Activated naive CD4-positive, alpha-beta T cell treated with anti-CD3 and anti-CD28 coated beads, Interleukin-2, amount 50 U/mL, for 24 hours (primary cell): ENCODE results near the gene LPCAT2.

Experiments
- H3K27ac Mint-ChIP-seq: one replicate; pipeline ENCODE4 v1.8.0; 2021; ENCODE audit warnings: mild to moderate bottlenecking, mixed read lengths
- H3K27me3 Mint-ChIP-seq: one replicate; pipeline ENCODE4 v1.8.0; 2021; ENCODE audit warnings: mixed read lengths
- H3K36me3 Mint-ChIP-seq: one replicate; pipeline ENCODE4 v1.8.0; 2021; ENCODE audit warnings: mixed read lengths
- H3K4me1 Mint-ChIP-seq: one replicate; pipeline ENCODE4 v1.8.0; 2021; ENCODE audit warnings: mixed read lengths
- H3K4me3 Mint-ChIP-seq: one replicate; pipeline ENCODE4 v1.8.0; 2021; ENCODE audit warnings: mild to moderate bottlenecking, mixed read lengths
- H3K9me3 Mint-ChIP-seq: one replicate; pipeline ENCODE4 v1.8.0; 2021; ENCODE audit warnings: mixed read lengths

Gene LPCAT2

DNA sequence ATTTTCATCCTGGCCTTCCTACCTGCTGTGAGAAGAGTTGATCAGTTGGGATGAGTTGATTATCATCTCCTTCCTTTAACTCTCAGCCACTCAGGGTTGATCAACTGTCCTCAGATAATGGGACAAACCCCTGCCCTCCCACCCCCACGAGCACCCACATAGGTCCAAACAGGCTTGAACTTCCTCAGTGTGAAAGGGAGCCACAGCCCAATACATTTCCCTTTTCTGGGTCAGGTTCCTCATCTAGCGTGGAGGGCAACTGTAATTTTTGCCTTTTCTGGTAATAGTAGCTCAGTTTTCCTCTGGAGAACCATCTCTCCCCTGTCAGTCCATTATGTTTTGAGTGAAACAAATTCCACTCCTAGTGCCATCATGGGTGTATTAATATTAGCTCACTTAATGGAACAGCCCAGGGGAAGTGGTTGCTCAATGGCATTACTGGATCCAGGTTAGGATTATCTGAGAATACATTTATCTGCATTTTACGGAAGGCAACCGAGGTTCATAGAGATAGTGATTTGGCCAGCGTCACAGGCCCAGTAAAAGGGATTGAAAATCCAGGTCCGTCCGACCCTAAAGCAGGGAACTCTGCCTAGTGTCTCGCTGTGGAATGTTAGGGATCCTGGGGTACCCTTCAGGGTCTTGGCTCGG lies 476 bp upstream of the LPCAT2 start:
- peaks cover 11% of the 10 kb centered on the region for H3K9me3 Mint-ChIP-seq
- H3K27me3 Mint-ChIP-seq: peaks cover 31% of the 10 kb centered on the region
- H3K27ac Mint-ChIP-seq: no peak overlapping the region
- H3K4me3 Mint-ChIP-seq: peak overlapping the region; percentile 42
- peaks cover 2% of the 10 kb centered on the region for H3K36me3 Mint-ChIP-seq
- peaks cover 9% of the 10 kb centered on the region for H3K4me1 Mint-ChIP-seq

DNA sequence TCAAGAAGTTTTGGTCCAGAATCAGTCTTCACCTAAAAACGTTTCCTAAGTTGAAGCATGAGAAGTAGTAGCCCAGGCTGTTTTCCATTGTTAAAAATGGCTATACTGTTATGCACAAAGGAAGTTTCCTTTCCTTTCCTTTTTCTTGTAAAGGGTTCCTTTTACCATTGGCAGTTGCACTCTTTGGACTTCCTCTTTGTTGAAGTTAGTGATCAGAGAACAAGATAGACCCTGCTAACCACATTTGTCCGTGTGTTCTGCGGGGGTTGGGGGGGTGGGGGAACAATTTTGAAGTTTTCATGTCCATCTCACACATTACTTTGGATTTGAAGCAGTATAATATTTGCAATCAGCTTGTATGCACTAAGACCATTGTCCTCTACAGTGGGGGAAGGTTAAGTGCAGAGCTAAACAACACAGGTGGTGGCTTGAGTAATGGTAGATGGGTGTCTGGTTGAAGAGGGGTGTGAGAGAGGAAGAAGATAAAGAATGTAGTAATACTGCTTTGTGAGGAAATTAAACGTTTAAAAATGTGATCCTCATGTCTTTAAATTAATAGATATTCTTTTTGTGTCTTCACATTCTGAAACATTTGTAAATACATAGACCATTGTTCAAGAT lies 1.4 kb downstream of the LPCAT2 start:
- peaks cover 11% of the 10 kb centered on the region for H3K9me3 Mint-ChIP-seq
- H3K4me3 Mint-ChIP-seq: no peak overlapping the region
- H3K27ac Mint-ChIP-seq: no peak overlapping the region
- H3K36me3 Mint-ChIP-seq: peaks cover 2% of the 10 kb centered on the region
- H3K27me3 Mint-ChIP-seq: peaks cover 31% of the 10 kb centered on the region
- peaks cover 9% of the 10 kb centered on the region for H3K4me1 Mint-ChIP-seq

DNA sequence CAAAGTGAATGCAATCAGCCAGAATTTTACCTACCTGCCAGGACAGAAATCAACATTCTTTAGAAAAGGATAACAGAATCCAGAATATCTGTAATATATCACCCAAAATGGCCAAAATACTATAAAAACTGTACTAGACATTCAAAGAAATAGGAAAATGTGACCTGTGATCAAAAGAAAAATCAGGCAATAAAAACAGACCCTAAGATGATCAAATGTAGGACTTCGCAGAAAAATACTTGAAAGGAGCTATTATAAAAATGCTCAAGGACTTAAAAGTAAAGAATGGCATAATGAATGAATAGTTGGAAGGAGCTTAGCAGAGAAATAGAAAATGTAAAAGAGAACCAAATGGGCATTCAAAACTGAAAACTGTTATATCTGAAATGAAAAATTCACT lies 4.1 kb downstream of the LPCAT2 start:
- Mint-ChIP-seq H3K4me3 (no peak overlapping the region), H3K4me1 (peaks cover 9% of the 10 kb centered on the region), H3K27me3 (peaks cover 27% of the 10 kb centered on the region), H3K27ac (no peak overlapping the region), H3K36me3 (peaks cover 2% of the 10 kb centered on the region), H3K9me3 (peaks cover 11% of the 10 kb centered on the region)

DNA sequence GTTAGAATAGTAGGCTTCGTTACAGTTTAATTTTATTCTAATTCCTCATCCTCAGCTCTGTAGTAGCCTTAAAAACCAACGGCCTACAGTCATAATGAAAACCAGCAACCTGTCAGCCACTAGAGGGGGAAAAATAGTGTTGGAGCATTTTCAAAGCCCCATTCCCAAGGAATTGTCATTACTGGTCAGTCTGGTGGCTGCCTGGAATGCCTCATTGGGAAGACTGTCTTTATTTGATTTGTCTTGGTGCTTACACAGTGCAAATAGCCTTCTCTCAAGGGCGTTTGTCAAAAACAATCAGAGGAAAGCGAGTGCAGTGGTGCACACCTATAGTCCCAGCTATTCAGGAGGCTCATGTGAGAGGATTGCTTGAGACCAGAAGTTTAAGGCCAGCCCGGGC lies 4.7 kb downstream of the LPCAT2 start:
- H3K9me3 Mint-ChIP-seq: peaks cover 11% of the 10 kb centered on the region
- peaks cover 2% of the 10 kb centered on the region for H3K36me3 Mint-ChIP-seq
- H3K27me3 Mint-ChIP-seq: peaks cover 24% of the 10 kb centered on the region
- H3K4me3 Mint-ChIP-seq: no peak overlapping the region
- peaks cover 8% of the 10 kb centered on the region for H3K4me1 Mint-ChIP-seq
- H3K27ac Mint-ChIP-seq: no peak overlapping the region

DNA sequence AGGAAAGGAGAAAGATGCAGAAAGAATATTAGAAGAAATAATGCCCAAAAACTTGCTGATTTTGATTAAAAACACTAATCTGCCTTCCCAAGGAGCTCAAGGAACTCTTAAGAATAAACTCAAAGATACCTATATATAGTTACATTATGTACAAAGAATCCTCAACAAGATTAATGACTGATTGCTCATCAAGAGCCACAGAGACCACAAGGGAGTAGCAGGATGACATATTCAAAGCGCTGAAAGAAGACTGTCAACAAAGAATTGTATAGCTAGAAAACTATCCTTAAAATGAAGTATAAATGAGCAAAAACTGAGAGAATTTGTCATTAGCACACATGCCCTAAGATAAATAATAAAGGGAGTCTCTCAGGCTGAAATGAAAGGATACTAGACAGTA lies 6.2 kb downstream of the LPCAT2 start:
- peaks cover 11% of the 10 kb centered on the region for H3K9me3 Mint-ChIP-seq
- peaks cover 2% of the 10 kb centered on the region for H3K36me3 Mint-ChIP-seq

DNA sequence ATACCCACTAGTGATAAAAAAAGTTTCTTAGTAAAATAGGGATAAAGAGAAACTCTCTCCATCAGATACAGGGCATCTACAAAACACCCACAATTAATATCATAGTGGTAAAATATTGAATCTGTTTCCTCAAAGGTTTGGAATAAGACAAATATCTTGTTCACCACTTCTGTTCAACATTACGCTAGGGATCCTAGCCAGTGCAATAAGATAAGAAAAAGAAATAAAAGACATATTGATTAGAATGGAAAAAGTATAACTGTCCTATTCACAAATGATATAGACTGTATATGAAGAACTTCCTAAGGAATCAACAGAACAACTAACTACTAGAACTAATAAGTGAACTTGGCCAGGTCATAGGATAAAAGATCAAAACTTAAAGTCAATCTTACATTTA lies 12.9 kb downstream of the LPCAT2 start:
- Mint-ChIP-seq H3K27me3 (no peaks in the 10 kb centered on the region), H3K4me1 (no peaks in the 10 kb centered on the region), H3K27ac (no peak overlapping the region), H3K36me3 (no peaks in the 10 kb centered on the region), H3K9me3 (peaks cover 8% of the 10 kb centered on the region), H3K4me3 (no peak overlapping the region)

More for the DNA sequence above, 6.2 kb downstream of the LPCAT2 start:
- no peak overlapping the region for H3K4me3 Mint-ChIP-seq
- no peaks in the 10 kb centered on the region for H3K4me1 Mint-ChIP-seq
- H3K27me3 Mint-ChIP-seq: peaks cover 15% of the 10 kb centered on the region
- no peak overlapping the region for H3K27ac Mint-ChIP-seq

DNA sequence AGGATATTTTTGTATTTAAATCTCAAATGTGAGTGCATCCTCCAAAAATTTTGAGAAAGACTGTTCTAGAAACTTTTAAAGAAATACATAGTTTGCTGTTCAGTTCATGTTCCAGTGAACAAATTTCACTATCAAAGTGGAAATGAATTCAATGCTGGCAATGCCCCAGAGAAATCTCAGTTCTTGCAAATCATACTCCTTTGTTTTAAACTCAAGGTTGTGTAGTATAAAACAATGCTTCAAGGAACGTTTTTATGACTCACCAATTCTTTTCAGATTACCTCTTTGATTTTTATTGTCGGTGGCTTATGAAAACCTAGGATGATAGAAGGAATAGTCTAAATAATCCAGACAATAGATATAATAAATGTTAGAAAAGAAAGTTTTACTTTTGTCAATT lies 17.6 kb downstream of the LPCAT2 start:
- Mint-ChIP-seq H3K4me1 (no peaks in the 10 kb centered on the region), H3K36me3 (no peaks in the 10 kb centered on the region), H3K27me3 (peaks cover 2% of the 10 kb centered on the region), H3K27ac (no peak overlapping the region), H3K4me3 (no peak overlapping the region), H3K9me3 (peaks cover 8% of the 10 kb centered on the region)

DNA sequence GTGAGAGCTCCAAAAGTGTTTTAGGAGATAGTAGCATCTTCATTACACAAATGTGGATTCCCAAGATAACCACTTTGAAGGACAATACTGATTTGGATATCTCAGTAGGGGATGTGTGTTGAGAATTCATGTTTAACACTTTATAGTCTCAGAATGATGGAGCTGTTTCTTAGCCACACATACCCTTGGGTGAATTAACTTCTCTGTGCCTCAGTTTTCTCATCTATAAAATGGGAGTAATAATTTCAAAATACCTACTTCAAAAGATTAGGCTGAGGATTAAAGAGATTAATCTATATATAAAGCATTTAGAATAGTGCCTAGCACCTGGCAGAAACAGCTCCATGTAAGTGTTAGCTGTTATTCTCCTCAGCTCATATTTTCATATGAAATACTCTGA lies 19.0 kb downstream of the LPCAT2 start:
- no peaks in the 10 kb centered on the region for H3K9me3 Mint-ChIP-seq
- peaks cover 2% of the 10 kb centered on the region for H3K27me3 Mint-ChIP-seq
- no peak overlapping the region for H3K27ac Mint-ChIP-seq
- no peaks in the 10 kb centered on the region for H3K36me3 Mint-ChIP-seq
- no peak overlapping the region for H3K4me3 Mint-ChIP-seq
- no peaks in the 10 kb centered on the region for H3K4me1 Mint-ChIP-seq

DNA sequence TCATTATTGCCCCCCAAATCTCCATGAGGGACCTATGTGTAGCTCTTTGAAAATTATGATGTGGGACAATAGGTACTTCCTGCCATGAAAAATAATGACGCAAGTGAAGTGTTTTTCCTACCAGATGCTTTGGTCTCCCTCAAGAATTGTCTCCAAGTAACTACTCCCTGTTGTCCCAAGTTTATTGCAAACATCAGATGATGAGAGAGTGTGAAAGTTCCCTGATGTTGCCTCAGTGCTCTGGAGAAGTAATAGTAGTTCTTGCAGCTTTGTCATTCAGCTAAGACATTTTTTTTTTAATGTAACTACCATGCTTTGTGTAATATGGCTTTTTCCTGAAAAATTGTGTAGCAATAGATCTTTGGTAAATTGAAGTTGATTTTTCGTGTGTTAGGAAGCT lies 20.1 kb downstream of the LPCAT2 start:
- H3K9me3 Mint-ChIP-seq: no peaks in the 10 kb centered on the region
- H3K27me3 Mint-ChIP-seq: peaks cover 2% of the 10 kb centered on the region
- H3K36me3 Mint-ChIP-seq: no peaks in the 10 kb centered on the region
- no peak overlapping the region for H3K4me3 Mint-ChIP-seq
- H3K4me1 Mint-ChIP-seq: no peaks in the 10 kb centered on the region
- no peak overlapping the region for H3K27ac Mint-ChIP-seq

DNA sequence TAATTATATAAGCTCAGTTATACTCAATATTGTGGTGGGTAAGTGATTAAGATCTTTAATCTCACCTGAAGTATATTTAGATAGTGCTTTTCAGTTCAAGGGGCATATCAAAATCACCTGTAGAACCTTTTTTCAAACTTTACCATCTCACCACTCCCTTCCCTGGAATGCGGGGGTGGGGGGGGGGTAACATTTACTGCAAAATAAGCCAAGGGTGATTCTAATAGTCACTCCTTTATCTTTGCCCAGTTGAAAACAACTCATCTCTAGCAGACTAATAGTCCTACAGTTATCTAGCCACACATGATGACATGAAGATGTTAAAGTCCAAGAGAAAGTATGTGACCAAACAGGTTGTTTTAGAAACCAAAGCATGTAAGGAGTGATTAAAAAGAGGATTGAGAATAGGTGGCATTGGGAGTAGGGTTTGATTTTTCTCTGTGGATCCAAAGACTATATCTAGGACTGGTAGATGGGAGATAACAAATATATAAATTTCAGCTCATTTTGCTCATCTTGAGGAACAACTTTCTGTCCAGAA lies 21.5 kb downstream of the LPCAT2 start:
- Mint-ChIP-seq H3K4me1 (no peaks in the 10 kb centered on the region), H3K9me3 (no peaks in the 10 kb centered on the region), H3K27ac (no peak overlapping the region), H3K27me3 (peaks cover 2% of the 10 kb centered on the region), H3K4me3 (no peak overlapping the region), H3K36me3 (no peaks in the 10 kb centered on the region)

DNA sequence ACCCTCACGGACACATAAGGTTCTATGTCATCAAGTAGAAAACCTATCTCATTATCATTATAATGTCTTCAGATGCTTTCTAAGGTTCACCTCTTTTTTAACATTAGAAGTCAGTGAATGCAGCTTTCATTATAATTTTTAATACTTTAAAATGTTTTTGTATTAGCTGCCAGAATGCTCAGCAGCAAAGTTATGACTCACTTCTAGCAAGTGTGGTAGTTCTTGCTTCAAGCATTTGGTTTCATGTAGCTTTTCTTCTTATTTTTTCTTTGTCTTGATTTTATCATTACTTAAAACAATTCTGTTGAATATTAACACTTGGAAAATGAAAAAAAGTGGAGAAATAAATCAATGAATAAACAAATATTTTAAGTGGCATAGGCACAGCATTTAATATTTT lies 23.4 kb downstream of the LPCAT2 start:
- H3K9me3 Mint-ChIP-seq: no peaks in the 10 kb centered on the region
- no peak overlapping the region for H3K27ac Mint-ChIP-seq
- no peaks in the 10 kb centered on the region for H3K4me1 Mint-ChIP-seq
- no peak overlapping the region for H3K4me3 Mint-ChIP-seq
- no peaks in the 10 kb centered on the region for H3K36me3 Mint-ChIP-seq
- peaks cover 2% of the 10 kb centered on the region for H3K27me3 Mint-ChIP-seq

DNA sequence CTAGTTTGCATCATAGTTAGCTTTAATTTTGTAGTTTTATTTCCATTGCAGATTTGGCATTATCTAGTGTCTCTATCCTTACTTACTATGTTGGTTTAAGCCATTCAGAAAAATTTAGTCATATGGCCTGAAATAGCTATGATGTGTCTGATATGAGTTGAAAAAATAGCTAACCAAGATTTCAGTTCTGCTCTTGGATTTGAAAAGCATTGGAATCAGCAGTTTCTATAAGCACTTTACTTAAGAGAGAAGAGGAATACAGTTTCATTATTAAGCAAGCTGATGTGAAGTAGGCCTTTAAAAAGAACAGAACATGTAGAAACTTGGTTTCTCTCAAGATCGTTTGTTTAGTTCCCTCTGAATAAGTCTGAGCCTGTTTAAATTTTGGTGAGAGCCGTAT lies 25.9 kb downstream of the LPCAT2 start:
- Mint-ChIP-seq H3K27ac (no peak overlapping the region), H3K4me3 (no peak overlapping the region), H3K4me1 (no peaks in the 10 kb centered on the region), H3K9me3 (no peaks in the 10 kb centered on the region), H3K27me3 (peaks cover under 1% of the 10 kb centered on the region), H3K36me3 (no peaks in the 10 kb centered on the region)

DNA sequence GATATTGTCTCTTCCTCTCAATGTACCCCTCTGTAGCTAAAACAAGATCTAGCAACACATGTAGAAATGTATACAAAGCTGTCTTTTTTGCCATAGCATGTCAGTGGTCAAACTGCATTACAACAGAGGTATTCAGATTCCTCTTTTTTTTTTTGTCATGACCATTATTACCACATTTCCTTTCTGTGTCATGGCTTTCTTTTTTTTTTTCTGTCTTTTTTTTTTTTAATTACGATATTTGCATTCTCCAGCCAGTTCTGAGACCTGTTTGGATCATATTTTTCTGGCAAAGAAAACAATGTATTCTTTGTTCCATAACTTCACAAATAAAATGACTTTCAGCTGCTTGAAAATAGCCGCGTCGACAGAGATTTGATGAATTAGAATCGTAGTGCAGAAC lies 30.2 kb downstream of the LPCAT2 start:
- no peak overlapping the region for H3K4me3 Mint-ChIP-seq

DNA sequence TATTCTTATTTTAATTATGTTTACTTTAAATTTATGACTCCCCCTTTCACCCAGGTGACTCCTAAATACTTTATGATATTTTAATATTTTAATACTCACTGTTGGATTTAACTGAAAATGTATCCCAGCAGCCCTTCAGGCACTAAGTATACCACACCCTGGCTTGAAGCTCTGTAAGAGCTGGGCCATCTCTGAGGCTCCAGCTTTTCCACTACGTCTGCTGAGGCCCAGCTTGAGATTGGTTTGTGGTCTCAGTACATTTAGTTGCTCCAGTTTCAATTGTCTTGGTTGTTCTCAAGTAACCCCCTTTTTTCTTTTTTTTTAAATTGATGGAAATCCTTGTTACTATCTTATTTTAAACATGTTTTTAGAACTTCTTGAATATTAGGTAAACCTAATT lies 30.6 kb downstream of the LPCAT2 start:
- Mint-ChIP-seq H3K9me3 (no peaks in the 10 kb centered on the region), H3K4me1 (no peaks in the 10 kb centered on the region), H3K4me3 (no peak overlapping the region), H3K36me3 (no peaks in the 10 kb centered on the region), H3K27ac (no peak overlapping the region), H3K27me3 (no peaks in the 10 kb centered on the region)

More for the DNA sequence above, 30.2 kb downstream of the LPCAT2 start:
- no peaks in the 10 kb centered on the region for H3K9me3 Mint-ChIP-seq
- H3K36me3 Mint-ChIP-seq: no peaks in the 10 kb centered on the region
- no peaks in the 10 kb centered on the region for H3K27me3 Mint-ChIP-seq
- no peak overlapping the region for H3K27ac Mint-ChIP-seq
- no peaks in the 10 kb centered on the region for H3K4me1 Mint-ChIP-seq

DNA sequence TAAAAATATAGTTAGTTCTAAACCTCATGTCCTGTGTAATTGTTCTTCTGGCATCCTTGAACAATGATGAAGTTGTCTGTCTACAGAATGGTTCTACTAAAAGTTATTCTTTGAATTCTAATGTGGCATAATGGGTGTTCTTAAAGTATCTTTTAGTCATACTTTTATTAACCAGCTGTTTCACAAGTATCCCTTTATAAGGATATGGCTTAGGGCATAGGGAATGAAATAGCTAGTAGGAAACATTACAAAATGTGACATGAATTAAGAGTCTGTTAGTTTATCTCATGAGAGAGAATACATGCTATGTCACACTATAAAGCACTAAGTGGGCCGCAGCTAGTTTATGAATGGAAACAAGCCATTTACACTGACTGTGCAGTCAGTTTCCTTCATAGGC lies 31.3 kb downstream of the LPCAT2 start:
- Mint-ChIP-seq H3K4me1 (no peaks in the 10 kb centered on the region), H3K9me3 (no peaks in the 10 kb centered on the region), H3K36me3 (no peaks in the 10 kb centered on the region), H3K27me3 (peaks cover 2% of the 10 kb centered on the region), H3K27ac (no peak overlapping the region), H3K4me3 (no peak overlapping the region)

DNA sequence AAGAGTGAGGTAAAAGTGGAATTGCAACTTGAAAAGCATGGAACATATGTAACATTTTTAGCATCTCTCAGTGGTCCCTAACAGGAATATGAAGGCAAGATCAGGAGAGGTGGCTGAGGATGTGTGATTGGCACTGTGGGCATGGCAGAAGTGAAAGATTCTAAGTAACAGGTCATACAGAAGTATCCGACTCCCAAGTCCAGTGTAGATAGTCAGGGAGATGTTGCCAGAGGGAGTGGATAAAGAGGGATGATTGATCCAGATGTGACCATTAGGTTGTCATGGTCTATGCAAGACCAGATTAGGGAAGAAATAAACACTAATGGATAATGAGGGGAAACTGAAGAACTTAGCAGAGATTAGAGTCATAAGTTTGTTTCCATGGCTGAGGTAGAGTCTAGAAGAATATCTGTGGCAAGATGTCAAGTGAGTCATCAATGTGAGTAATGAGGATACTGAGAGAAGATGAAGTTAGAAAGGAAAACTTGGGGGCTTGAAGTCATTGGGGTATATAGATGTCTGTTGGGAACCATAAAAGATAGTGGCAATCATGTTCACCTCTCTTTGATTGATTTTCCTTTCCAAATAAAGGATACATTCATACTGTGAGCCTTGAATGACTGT lies 33.7 kb downstream of the LPCAT2 start:
- H3K27ac Mint-ChIP-seq: no peak overlapping the region
- no peaks in the 10 kb centered on the region for H3K4me1 Mint-ChIP-seq
- H3K9me3 Mint-ChIP-seq: no peaks in the 10 kb centered on the region
- H3K27me3 Mint-ChIP-seq: peaks cover 2% of the 10 kb centered on the region
- no peaks in the 10 kb centered on the region for H3K36me3 Mint-ChIP-seq
- H3K4me3 Mint-ChIP-seq: no peak overlapping the region
